Activated T-helper 1 cell treated with anti-CD3 and anti-CD28 coated beads, Interleukin-2, amount 50 U/mL, for 16 hours (primary cell): ENCODE results near the gene CYP2A6.
"Not testable (repeated sequence)": the region's sequence is repeated elsewhere in the genome, so short reads cannot be mapped to it uniquely, and the experiment has no call there.

Experiments
- DNase-seq, 2 donors: peaks; one replicate each; pipeline ENCODE4 v3.0.0-alpha.2; 2020; ENCODE audit warnings: low read depth in 1 of 2, low spot score in 1 of 2

Gene CYP2A6

GRCh38 chr19:40819479-40820234 is 30.6 kb downstream of the CYP2A6 start:
- DNase-seq: peak in 1 of 2 donors; percentile 49

- peak; percentile 51 to 68 for DNase-seq
These were observed 31.5 kb downstream of the CYP2A6 start for GRCh38 chr19:40818480-40819399.

GRCh38 chr19:40815223-40815622 is 35.0 kb downstream of the CYP2A6 start:
- DNase-seq: no peak

GRCh38 chr19:40813182-40813581 is 37.1 kb downstream of the CYP2A6 start:
- DNase-seq: no peak

- not testable (repeated sequence) for DNase-seq
These were observed 37.7 kb downstream of the CYP2A6 start for GRCh38 chr19:40812571-40812970.

GRCh38 chr19:40811478-40812341 is 38.5 kb downstream of the CYP2A6 start:
- DNase-seq: no peak

- DNase-seq: peak in 1 of 2 donors; percentile 38
These were observed 39.4 kb downstream of the CYP2A6 start for GRCh38 chr19:40810649-40811408.

GRCh38 chr19:40810160-40810559 is 40.1 kb downstream of the CYP2A6 start:
- no peak for DNase-seq

GRCh38 chr19:40809358-40810086 is 40.7 kb downstream of the CYP2A6 start:
- DNase-seq: no peak

GRCh38 chr19:40808497-40808896 is 41.8 kb downstream of the CYP2A6 start:
- no peak for DNase-seq

GRCh38 chr19:40808021-40808325 is 42.3 kb downstream of the CYP2A6 start:
- no peak for DNase-seq

- no peak for DNase-seq
These were observed 42.9 kb downstream of the CYP2A6 start for GRCh38 chr19:40807147-40808020.

GRCh38 chr19:40806423-40807146 is 43.7 kb downstream of the CYP2A6 start:
- peak; percentile 54 to 65 for DNase-seq

GRCh38 chr19:40805258-40805868 is 44.9 kb downstream of the CYP2A6 start:
- DNase-seq: no peak

GRCh38 chr19:40804783-40805242 is 45.4 kb downstream of the CYP2A6 start:
- DNase-seq: no peak

- DNase-seq: peak in 1 of 2 donors; percentile 34
These were observed 46.1 kb downstream of the CYP2A6 start for GRCh38 chr19:40803857-40804782.
